OCI-M2 (cell line): ENCODE measurements around the gene KIRREL2.
"Not testable (repeated sequence)": the region's sequence is repeated elsewhere in the genome, so short reads cannot be mapped to it uniquely, and the experiment has no call there.

Source experiments
- DNase-seq: peaks from one replicate; lab custom pipeline; 2025; ENCODE audit not compliant: unreplicated experiment; lab: John Stamatoyannopoulos, UW

The KIRREL2 gene

DNA sequence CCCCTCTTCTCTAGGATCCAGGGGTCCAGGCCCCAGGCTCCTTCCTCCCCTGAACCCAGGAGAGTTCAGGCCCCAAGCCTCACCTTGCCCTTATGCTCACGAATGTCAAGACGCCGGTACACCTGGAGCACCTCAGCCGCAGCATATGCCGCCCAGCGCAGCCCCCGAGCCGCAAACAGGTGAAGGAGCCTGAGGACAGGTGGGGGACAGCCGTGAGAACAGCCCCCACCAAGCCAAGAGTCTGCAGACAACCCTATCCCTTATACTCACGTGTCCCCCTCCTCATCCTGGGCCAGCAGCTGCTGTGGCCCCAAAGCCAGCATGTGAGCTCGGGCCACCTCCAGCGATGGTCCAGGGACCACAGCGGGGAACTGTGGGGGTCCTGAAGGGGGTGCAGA lies 39.9 kb downstream of the KIRREL2 start:
- no peak for DNase-seq

DNA sequence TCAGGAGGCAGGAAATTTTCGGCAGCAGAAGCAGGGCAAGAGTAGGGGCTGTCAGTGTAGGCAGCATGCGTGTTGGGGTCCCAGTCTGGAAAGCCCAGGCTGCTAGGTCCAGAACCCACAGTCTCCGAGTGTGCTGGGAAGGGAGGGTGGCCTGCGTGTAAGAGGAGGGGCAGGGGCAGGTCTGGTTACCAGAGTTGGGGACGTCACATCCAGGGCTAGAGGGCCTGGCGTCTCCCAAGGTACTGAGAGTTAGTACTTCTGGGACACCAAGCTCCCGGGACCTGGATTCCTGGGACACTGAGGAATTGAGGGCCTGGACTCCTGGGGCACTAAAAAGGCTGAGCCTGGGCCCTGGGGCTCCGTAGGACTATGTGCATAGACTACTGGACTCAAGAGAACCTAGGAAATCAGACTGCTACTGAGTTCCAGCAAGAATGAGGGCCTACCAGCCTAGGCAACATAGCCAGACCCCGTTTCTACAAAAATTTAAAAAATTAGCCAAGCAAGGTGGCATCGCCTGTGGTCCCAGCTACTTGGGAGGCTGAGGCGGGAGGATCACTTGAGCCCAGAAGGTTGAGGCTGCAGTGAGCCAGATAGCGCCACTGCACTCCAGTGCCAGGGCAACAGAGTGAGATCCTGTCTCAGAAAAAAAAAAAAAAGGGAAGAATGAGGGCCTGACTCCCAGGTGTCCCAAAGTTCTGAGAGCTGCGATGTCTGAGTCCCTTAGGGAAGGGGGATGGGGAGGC lies 41.2 kb downstream of the KIRREL2 start:
- DNase-seq = no peak

DNA sequence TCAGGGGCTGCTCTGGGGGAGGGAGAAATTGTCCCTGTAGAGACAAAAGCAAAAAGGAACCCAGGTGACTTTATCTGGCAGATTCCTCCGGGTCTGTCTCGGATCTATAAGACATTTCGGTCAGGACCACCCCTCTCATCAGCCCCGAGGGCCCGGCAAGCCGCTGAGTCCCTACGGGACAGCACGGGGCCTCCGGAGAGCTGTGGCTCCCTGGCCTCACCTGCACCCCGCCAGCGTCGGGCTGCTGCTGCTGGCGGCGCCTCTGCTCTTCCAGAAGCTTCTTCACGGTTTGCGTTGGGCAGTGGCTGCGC lies 41.7 kb downstream of the KIRREL2 start:
- no peak for DNase-seq

DNA sequence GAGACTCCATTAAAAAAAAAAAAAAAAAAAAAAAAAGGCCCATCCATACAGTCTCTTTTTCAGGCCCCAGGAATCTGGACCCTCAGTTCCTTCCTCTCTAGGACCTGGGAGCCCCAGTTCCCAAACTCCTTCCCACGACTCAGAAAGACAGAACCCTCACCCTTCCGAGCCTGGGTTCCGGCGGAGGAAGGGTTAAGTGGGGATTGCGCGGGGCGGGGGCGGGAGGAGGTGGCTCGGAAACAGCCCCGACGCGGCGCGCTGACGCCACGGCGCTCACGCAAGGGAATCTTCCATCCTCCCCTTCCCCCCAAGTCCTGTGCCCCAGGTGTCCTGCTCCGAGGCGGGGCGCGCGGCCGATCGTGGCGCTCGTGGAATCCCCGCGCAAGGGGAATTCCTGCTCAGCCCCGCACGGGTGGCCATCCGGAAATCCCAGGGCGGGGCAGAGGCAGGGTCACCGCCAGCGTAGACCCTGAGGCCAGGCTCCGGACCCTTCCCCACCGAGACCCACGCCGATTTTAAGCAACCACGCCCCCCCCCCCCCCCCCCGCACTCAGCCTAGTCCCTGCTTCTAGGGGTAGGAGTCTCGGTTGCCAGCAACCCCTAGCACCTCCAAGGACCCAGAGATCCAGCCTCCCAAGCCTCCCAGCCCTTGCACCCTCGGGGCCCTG lies 43.0 kb downstream of the KIRREL2 start:
- DNase-seq = peak; percentile 71

DNA sequence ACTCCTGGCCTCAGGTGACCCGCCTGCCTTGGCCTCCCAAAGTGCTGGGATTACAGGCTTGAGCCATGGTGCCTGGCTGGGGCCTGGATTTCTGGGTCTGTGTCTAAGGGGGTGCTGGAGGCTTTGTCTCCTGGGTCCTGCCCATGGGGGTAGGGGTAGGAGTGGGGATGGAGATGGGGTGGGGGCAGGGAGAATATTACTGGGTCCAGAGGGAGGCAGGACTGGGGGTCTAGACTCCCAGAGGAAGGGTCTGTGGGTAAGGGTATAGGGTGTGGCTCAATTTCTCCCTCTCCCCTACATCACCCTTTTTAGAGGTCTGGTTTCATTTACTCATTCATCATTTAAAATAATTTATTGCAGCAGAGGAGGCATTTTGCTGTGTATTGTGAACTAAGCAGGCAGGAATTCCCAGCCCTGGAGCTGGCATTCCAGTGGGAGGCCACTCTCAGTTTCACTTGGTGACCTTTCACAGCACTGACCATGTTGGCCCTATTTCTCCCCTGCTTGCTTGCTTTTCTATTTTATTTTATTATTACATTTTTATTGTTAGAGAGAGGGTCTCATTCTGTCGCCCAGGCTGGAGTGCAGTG lies 44.4 kb downstream of the KIRREL2 start:
- DNase-seq = no peak

DNA sequence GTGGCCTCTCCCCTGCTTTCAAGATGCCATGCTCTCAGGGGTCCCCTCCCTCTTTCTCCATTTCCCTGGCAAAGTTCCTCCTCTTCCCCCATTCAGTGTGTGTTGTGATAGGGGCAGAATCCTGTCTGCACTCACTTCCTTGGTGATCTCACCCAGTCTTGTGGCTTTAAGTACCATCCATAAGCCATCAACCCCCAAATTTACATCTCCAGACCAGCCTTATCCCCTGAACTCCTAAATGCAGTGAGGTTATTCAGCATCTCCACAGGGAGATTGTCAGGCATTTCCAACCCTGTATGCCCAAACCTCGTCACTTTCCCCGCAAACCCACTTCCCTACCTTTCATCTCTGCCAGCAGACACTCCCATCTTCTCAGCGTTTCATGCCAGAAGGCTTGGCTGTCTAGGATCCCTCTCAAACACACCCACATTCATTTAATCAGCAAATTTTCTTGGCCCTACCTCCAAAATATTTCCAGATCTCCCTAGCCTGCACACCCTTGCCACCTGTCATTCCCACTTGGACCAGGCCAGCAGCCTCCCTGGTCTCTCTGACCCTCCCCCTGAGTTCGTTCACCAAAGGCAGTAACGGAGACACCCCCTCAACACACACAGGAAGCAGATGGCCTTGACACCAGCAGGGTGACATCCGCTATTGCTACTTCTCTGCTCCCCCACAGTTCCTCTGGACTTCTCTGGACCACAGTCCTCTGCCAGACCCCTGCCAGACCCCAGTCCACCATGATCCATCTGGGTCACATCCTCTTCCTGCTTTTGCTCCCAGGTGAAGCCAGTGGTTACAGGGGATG lies 45.3 kb downstream of the KIRREL2 start, which contains the start of gene HCST:
HCST (plus strand) TSS at position 676 of the 808 bp plus-strand sequence; CDS start at position 741, 65 bp downstream.
- no peak for DNase-seq

DNA sequence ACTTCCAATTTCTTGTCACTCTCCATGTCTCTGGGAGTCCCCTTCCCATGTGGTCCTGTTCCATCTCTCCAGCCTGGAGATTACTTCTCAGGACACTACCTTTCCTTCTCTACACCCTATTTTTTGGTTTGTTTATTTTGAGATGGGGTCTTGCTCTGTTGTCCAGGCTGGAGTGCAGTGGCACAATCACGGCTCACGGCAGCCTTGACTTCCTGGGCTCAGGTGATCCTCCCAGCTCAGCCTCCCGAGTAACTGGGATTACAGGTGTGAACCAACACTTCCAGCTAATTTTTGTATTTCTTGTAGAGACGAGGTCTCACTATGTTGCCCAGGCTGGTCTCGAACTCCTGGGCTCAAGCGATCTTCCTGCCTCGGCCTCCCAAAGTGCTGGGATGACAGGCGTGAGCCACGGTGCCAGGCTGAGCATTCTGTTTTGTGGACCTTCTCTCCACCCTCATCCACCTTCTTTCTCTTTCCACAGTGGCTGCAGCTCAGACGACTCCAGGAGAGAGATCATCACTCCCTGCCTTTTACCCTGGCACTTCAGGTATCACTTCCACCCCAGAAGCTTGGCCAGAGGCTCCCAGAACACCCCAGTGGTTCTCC lies 46.3 kb downstream of the KIRREL2 start:
- DNase-seq = no peak

DNA sequence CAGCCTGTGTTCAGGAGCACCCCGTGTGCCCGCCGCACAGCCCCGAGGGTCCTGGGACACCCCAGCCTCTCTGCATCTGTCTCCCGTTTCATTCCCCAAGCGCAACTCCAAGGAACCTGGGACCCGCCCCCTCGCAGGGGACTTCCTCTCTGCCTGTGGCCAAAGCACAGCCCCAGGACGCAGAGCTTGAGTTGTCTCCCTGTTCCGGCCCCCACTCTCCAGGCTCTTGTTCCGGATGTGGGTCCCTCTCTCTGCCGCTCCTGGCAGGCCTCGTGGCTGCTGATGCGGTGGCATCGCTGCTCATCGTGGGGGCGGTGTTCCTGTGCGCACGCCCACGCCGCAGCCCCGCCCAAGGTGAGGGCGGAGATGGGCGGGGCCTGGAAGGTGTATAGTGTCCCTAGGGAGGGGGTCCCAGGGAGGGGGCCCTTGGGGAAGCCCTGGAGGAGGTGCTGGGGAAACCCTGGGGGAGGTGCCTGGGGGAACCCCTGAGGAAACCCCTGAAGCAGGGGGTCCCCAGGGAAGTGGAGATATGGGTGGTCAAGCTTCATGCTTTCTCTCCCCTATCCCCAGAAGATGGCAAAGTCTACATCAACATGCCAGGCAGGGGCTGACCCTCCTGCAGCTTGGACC lies 47.0 kb downstream of the KIRREL2 start:
- DNase-seq = peak; percentile 94

DNA sequence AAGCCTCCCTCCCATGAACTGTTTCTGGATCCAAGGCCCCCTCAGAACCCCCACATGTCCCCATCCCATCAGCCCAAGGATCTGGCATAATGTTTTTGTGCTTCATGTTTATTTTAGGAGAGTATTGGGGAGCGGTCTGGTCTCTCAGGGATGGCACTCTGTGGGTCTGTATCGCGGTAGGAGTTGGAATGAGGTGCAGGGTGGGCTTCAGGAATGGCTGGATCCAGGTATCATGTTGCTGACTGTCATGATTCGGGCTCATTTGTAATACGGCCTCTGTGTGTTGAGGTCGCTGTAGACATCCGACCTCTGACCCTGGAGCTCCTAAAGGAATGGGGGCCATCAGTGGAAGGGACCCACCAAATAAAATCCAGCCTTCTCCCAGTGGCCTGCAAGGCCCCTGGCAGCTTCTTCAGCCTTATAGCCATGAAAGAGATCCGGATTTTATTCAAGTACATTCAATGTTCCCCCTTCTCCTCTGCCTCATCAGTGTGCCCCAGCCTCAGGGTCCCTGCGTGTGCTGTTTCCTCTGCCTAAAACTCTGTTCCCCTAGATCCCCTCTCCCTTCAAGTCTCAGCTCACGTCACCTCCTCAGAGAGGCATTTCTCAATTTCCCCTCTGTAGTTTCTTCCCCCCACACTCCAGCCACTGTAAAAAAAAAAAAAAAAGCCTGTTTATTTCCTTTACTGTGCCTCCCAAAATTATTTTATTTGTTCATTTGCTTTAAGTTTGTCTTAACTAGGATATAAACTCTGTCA lies 47.8 kb downstream of the KIRREL2 start:
- no peak for DNase-seq

DNA sequence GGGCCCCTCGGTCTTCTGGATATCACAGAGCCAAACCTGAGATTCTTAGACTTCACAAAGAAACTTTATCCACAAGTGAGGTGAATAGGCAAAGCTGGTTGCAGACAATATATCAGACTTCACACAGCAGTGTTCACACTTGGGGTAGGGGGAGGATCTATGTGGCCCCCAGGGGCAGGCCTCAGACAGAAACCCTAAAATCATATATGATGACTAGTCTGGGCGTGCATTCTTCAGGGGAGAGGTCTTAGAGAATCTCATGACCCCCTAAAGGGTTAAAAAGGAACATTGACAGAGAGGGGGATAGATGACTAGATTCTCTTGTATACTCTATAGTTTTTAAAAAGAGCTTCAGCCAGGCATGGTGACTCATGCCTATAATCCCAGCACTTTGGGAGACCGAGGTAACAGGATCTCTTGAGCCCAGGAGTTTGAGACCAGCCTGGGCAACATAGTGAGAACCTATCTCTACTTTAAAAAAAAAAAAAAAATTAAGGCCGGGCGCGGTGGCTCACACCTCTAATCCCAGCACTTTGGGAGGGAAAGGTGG lies 48.5 kb downstream of the KIRREL2 start:
- no peak for DNase-seq

DNA sequence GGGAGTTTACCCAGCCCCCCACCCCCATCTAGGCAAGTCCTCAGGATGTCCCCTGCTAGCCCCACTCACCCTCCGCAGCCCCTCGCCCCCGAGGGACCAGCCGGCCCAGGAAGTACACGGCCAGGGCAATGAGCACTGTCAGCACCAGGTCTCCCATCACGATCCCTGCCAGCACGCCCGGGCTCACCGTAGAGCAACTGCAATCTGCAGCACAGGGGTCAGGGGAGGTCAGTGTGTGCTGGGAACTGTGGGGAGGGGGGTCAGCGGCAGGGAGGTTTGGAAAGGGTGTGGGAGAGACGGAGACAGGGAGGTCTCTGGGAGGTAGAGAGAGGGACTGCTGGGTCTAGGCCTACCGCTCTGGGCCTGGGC lies 50.6 kb downstream of the KIRREL2 start:
- no peak for DNase-seq

DNA sequence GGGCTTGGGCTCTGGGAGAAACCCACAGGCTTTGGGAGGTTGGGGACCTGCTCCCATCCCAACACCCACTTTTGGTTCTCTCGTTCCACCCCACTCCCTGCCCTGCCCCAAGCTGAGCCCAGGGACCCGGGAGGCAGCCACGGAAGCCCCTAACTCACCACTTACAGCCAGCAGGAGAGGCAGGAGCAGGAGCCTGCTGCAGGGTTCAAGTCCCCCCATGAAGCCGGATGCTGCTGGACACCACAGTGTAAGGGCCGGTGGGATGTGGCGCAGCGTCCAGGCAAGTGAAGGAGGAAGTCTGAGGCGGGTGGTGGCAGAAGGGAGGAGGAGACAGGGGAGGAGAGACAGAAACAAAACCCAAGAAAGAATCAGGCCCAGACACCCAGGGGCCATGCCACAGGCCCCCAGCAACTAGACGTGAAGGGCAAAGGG lies 51.3 kb downstream of the KIRREL2 start, which contains the start of gene TYROBP:
TYROBP (minus strand) TSS at position 286 of the 432 bp plus-strand sequence; CDS start at position 219, 67 bp downstream.
- DNase-seq = no peak

DNA sequence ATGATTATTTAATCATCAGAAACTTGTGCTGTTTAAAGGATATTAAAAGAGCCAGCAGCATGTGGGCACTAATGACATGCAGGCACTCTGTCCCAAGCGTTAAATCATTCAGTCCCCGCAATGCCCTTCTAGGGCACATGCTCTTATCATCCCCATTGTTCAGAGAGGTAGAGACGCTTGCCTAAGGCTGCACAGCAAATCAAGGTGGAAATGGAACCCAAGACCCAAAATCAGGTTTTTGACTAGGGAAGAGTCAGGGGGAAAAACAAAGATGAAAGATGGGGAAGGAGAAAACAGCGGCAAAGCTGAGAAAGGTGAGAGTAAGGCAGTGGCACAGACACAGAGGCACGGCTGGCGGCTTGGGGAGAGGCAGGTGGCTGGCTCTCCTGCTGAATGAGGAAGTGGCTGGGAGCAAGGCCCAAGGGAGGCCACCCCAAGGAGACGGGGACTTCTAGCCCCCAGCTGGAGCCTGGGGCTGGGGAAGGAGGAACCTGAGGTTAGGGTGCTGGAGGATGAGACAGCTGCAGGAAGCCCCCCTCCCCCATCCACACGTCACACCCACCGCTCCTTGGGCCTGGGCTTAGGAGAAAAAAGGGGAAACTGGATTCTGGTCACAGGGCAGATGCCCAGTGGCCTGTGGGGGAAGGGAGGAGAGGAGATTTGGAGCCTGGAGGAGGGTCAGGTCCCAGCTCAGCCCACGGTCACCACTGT lies 52.4 kb downstream of the KIRREL2 start:
- peak; percentile 98 for DNase-seq

DNA sequence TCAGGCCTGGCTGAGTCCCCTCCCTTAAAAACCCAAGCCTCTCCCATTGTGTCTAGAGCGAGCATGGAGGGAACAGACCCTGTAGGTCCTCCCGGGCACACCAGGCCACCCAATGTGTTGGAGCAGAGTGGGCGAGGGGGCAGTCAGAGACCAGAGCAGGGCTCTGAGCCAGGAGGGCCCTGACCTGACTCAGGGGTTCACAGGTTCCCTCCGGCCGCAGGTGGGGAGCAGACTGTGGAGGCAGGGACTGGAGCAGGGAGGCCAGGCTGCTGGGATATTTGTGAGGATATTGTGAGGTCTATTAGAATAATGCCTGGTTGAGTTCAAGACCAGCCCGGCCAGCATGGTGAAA lies 52.9 kb downstream of the KIRREL2 start:
- DNase-seq = no peak

DNA sequence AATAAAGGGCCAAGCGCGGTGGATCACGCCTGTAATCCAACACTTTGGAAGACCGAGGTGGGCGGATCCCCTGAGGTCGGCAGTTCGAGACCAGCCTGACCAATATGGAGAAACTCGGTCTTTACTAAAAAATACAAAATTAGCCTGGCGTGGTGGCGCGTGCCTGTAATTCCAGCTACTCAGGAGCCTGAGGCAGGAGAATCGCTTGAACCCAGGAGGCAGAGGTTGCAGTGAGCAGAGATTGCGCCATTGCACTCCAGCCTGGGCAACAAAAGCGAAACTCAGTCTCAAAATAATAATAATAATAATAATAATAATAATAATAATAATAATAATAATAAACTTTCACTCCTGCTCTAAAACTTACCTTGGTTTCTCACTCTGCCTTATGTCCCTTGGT lies 53.6 kb downstream of the KIRREL2 start:
- DNase-seq = not testable (repeated sequence)

DNA sequence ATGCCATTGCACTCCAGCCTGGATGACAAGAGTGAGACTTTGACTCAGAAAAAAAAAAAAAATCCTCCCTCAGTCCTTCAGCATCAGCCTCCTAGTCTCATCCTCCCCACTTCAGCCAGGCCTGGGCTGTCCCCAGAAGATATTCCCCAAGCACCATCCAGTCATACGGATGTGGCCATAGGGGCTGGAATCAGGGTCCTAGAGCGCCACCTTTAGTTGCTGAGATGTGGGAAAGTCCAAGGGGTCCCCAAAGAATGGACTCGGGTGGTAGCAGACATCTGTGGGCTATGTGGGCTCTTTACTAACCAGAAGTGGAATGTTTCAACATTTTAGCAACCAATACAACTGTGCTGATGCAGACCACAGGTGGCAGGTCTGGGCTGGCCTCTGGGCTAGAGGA lies 54.5 kb downstream of the KIRREL2 start:
- no peak for DNase-seq

DNA sequence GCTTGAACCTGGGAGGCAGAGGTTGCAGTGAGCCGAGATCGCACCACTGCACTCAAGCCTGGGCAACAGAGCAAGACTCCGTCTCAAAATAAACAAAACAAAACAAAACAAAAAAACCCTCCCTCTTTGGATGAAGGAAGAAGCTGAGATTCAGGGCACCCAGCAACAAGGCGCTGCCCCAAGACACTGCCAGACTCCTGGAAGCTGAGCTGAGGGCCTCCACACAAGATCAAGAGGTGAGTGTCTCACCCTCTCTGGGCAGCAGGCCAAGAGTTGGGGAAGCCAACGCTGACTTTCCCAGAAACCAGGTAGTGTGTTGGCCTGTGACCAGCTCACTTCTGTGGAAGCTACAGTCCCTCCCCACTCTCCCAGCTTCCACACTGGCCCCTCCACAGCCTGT lies 55.1 kb downstream of the KIRREL2 start:
- DNase-seq = no peak

DNA sequence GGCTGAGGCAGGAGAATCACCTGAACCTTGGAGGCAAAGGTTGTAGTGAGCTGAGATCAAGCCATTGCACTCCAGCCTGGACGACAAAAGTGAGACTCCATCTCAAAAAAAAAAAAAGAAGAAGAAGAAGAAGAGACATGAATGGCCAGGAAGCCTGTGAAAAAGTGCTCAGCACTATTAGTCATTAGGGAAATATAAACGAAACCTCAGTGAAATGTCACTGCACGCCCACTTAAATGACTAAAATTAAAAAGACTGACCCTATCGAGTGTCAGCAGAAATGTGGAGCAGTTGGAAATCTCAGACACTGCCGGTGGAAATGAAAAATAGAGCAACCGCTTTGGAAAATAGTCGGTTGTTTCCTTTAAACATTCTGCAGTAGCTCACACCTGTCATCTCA lies 56.9 kb downstream of the KIRREL2 start:
- no peak for DNase-seq

DNA sequence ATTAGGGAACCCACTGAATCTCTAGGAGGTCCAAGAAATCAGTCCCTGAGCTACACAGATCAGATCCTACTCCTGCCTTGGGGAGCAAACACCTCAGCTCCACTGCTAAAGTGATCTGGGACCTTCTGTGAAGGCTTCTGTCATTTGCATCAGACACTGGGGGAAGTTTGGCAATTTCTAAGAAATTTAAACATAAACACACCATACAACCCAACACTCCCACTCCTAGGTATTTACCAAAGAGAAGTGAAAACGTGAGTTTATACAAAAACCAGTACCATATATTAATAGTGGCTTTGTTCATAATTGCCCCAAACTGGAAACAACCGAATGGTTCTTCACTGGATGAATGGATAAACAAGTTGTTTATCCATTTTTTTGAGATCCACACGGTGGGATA lies 58.7 kb downstream of the KIRREL2 start:
- no peak for DNase-seq
